Measurements from ENCODE around the gene IFNA10.
"Not testable (repeated sequence)": the region's sequence is repeated elsewhere in the genome, so short reads cannot be mapped to it uniquely, and the experiment has no call there.

Gene IFNA10

DNA sequence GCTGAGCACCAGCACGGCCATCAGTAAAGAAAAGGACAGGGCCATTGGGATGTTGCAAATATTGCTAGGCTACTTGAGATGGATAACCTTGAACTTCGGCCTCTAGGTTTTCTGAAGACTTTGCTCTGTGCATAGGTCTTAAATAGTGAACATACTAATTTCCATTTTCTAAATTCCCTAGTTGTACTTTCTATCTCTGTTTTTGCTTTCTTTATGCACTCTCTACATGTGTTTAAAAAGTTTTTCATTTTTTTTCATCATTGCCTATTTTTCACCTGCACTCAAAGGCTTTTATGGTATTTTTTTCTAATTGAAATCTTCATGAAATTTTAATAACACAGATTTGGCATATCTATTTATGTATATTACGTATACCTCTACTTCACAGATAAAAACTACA lies 19.5 kb downstream of the IFNA10 start, which contains the start of gene IFNA4:
Gene IFNA4, minus strand, starts transcription at position 101 of the 400 bp plus-strand sequence. Its CDS starts 56 bp downstream, at position 45.
- DNase-seq = not testable (repeated sequence)

DNA sequence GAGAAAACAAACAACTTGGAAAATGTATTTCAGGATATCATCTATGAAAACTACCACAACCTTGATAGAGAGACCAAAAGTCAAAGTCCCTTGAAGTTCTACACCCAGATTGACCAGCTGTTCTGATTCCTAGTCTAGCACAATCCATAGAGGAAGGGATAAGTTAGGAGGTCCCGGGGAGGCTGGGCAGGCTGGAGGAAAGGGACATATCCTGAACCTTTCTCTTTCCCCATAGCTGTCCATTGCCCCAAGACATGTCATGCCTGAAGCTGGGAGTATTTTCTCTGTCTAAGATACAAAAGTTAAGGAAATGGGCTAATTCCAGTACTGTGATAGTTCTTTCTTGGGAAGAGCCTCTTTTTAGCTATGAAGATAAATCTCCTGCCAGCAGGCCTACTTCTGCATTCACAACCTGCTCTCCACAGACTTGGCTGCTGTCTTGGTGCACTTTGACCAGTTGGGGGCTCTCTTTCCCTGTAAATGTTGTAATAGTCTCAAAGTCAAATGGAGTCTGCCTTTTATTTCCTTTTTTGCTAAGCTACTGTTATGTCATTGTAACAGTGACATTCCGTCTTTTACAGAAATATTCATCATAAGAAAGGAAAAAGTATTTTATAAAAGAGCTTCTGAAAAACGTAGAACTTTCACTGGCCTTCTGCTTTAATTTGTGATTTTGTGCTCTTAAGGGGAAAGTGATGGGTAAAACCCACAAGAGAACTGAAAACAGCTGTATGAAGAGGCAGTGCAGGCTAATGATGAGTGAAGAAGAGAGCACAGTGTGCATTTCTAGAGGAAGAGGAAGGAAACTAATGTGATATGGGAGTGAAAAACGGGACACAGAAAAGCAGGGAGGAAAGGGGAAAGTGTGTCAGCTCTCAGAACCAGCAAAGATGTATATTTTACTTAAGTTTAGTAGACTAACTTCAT lies 23.9 kb downstream of the IFNA10 start:
- DNase-seq = not testable (repeated sequence)

DNA sequence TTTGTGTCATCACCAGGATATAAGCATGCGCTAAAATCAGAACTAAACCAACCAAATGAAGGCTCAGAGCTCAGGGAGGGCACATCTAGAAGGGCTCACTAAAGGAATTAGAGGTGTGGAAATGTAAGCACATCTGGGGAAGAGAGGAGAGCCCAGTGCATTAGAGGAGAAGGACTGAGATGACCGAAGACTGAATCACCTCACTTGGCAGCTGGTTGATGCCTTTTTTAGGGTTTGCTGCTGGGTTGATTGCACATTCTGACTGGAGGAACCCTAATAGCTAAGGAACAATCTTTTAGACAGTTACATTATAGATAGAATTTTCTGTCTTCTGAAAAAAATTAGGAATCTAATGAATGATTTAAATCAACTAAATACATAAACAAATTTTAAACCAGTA lies 32.3 kb downstream of the IFNA10 start:
- no peak for DNase-seq

DNA sequence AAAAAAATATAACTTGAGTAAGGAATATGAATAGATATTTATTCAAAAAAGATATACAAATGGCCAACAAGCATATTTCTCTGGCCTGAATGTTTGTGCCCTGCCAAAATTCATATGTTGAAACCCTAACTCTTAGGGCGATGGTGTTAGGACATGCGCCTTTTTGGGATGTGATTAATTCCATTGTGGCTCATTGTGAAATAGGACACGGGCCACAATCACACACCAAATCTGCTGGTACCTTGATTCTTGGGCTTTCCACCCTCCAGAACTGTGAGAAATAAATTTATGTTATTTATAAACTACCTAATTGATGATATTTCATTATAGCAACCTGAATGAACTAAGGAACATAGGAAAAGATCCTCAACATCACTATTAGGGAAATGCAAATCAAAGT lies 34.8 kb downstream of the IFNA10 start:
- DNase-seq = no peak

DNA sequence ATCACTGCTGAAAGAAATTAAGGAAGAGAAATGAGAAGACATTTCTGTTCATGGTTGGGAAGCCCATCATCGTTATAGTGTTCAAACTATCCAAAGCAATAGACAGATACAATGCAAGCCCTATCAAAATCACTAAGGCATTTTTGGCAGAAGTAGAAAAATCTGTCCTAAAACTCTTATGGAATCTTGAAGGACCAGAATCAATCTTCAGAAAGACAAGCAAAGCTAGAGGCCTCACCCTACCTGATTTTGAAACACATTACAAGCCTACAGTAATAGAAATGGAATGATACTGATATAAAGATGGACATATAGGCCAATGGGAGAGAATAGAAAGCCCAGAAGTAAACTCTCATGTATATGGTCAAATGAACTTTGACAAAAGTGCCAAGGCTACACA lies 35.6 kb downstream of the IFNA10 start:
- no peak for DNase-seq

DNA sequence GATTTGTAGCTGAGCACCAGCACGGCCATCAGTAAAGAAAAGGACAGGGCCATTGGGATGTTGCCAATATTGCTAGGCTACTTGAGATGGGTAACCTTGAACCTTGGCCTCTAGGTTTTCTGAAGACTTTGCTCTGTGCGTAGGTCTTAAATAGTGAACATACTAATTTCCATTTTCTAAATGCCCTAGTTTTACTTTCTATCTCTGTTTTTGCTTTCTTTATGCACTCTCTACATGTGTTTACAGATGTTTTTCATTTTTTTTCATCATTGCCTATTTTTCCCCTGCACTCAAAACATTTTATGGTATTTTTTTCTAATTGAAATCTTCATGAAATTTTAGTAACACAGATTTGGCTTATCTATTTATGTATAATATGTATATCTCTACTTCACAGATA lies 40.4 kb downstream of the IFNA10 start, which contains the start of gene IFNA21:
Gene IFNA21, minus strand, starts transcription at position 101 of the 400 bp plus-strand sequence. Its CDS starts 48 bp downstream, at position 53.
- not testable (repeated sequence) for DNase-seq

DNA sequence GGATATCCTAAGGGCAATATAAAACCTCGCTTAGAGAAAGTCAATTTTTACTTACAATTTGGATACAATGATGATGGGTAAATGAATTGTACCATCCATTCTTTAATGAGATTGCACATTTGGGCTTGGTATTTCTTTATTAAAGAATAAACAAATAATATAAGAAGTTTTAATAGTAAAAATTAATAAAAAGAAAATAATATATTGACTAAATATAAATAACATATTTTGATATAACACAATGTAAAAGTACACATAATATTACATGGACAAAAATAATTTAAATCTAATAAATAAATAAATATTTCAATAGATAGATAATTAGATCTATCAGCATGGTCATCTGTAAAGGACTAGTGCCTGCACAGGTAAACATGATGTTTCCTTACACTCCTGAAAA lies 41.4 kb downstream of the IFNA10 start:
- no peak for DNase-seq

DNA sequence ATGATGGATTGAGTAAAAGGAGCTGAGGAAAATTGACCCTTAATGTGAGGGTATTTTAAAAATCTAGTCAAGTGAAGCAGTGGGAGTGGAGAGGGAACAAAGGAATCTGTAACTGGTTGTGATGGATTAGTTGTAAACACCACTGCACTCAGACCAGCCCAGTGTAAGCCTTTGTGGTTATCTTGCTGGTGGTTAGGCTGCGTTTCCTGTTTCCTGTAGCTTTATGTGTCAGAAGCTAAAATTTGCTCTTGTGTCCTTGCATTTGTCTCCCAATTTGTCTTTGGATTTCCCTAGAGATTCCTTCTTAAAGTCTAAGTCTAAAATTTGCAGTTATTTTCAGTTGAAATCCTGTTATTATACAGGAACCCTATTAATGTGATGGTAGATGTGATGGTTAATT lies 46.8 kb downstream of the IFNA10 start:
- DNase-seq = no peak
